ENCODE measurements around the gene NPR3.
"Not testable (repeated sequence)": the region's sequence is repeated elsewhere in the genome, so short reads cannot be mapped to it uniquely, and the experiment has no call there.

Gene NPR3

GRCh38 chr5:32769711-32770110, 58.6 kb downstream of the NPR3 start:
- no peak for DNase-seq

GRCh38 chr5:32770444-32770843, 59.3 kb downstream of the NPR3 start:
- no peak for DNase-seq

GRCh38 chr5:32771037-32771436, 59.9 kb downstream of the NPR3 start:
- no peak for DNase-seq

DNA sequence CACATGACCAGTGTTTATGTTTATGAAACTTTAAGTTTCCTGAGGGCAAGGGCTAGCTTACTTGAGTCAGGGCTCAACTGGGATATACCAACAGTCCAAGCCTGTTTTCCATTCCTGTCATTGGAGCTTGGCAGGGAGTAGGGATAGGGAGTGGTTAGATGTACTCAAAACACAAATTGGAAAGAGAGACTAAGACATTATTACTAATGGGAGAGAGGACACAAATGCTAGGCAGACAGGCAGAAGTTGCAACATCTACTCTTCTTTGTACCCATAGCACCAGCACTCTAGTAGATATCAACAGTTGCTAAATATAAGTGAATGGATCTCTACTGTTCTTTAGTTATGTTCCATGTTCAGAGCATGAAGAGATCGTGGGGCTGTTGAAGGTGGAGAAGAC, 62.8 kb downstream of the NPR3 start:
- DNase-seq = no peak

GRCh38 chr5:32776200-32776599, 65.1 kb downstream of the NPR3 start:
- DNase-seq = no peak

- DNase-seq = no peak
Observed at GRCh38 chr5:32777222-32777621, 66.1 kb downstream of the NPR3 start.

DNA sequence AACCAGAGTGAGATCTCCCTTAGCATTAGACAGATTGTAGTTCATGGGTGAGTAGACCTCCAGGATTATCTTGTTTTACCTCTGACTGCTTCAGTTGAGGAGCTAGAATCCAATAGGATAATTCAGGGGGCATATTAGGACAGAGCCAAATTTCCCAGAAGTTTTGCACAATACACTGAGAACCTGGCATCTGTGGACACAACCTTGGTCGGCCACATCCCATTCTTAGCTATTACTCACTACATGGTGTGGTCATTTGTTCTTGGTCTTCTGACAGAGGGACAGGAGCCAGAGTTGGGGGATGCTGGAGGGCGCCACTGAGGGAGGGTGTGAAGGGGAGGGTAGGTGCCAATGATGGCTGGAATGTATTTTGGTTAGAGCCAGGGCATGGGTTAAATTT, 66.6 kb downstream of the NPR3 start:
- DNase-seq = no peak

GRCh38 chr5:32778403-32778802, 67.3 kb downstream of the NPR3 start:
- no peak for DNase-seq

- DNase-seq = no peak
Observed at GRCh38 chr5:32779754-32780415, 68.8 kb downstream of the NPR3 start.

GRCh38 chr5:32780508-32780919, 69.4 kb downstream of the NPR3 start:
- no peak for DNase-seq

DNA sequence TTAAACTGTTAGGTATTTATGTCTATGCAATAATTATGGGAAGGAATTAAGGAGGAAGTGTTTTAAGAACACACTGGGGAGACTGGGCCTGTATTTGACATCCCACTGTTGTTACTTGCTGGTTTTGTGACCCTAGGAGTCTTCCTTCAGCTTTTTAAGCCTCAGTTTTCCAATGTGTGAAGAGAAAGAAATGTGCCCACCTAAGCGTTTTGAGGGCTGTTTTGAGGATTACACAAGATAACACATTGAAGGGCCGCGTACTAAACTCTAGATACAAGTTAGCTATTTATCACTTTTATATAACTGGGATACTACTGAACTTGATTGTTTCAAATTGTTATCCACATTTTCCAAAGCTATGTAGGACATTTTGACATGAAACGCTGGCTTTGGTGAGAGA, 72.5 kb downstream of the NPR3 start:
- no peak for DNase-seq

DNA sequence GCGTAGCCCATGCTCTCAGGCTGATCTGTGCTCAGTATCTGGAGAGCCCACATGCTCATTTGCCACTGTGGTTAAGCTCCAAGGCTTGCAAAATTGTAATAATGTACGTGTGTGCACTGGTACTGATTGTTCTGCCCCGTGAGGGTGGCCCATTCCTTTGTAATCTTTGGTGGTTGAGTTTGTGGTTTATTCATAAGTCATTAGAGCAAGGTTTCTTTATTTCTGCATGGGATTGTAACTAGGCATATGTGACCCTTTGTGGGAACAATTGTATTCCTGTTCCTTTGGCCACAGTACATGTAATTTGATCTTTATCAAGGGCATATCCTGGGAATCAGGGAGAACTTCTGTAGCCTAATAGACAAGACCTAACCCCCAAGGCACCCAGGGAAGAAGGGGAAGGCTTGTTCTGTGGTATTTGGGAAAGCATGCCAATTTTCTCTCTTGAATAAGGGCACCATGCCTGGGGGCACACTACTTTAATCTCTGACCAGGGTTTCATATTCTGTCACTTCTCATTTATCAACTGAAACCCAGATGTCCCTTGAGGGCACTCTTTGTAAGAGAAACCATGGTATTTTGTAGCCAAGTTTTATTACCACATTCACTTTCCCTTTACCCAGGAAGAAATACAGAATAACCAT, 74.6 kb downstream of the NPR3 start:
- no peak for DNase-seq

DNA sequence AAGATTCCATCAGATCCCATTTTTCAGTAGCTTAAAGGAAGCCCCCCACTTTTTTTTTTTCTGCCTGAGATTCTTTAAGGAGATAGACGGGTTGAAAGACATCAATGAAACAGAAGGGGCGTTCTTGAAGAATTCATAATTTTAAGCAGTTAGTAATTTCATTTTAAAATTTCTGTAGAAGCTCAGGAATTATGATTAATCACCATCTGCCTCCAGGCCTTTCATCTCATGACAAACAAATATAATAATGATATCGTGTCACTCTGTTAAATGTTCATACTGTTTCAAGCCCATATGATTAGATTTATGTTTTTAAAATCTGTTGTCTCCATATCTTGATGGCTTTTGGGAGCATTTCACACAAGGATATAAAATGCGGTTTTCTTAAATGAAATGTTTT, 75.2 kb downstream of the NPR3 start:
- no peak for DNase-seq

DNA sequence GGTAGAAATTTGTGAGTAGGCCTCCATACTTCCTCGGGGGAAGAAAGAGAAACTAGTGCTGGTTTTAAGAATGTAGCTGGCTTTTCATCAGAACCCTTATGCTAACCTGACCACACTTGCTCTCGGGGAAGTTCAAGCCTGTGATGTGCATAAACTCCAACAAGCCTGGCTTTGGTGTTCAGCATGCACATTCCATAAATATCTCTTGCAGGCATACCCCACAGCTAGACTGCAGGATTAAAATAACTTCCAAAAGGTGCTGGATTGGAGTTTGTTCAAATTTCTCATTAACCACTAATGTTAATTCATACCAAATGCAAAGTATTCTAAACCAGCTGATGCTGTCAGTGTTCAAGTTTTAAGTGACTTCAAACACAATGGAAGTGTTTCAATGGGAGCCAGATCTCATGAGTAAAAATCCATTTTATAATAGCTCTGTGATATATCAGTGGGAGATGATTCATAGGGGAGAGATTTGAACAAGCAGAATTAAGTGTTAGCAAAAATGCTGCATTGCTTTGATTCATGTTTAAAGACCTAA, 79.4 kb downstream of the NPR3 start:
- DNase-seq = no peak

DNA sequence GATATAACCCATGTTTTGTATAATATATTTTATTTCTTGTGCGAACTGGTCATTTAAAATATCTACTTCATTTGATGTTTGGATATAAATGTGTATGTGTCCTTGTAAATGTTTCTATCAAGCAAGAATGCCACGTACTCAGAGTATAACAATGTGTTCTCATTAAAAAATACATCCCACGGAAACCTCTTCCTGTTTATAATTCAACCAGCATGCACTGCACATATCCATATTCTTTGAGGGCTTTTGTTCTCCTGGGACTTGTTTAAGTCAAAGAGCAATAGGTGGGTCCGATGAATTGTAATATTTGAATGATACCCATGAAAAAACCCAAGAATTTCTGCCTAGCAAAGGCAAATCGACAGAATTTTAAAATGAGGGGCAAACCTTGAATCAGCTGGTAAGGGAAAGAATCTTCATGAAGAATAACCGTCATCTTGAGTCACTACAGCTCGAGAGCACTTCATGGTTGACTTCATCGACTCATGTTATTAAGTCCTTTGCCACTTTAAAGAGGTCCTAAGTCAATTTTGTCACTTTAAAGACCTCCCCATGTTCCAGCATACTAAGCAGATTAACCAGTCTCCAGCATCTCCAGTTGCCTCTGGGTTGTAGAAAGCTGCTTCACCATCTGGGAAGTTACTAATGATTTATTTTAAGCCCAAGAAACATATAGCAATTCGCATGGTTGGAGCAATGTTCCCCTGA, 80.6 kb downstream of the NPR3 start:
- DNase-seq = no peak

DNA sequence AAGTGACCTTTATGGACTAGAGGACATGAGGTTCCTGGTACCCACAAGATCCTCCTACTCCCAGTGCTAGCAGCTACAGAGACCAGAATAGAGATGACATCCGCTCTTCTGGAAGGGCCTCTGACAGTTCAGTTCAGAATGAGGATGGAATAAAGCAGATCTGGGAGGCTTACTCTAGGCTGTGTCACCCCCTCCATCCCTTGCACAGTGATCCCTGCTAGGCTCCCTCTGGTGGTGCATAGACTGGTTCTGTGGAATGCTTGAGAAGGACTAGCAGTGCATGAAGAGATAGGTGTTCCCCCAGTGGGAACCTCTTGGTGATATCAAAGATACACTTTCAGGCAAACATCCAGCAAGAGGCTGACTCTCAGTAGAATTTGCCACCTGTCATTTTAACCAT, 83.0 kb downstream of the NPR3 start:
- no peak for DNase-seq

GRCh38 chr5:32802764-32803163, 91.6 kb downstream of the NPR3 start:
- no peak for DNase-seq

DNA sequence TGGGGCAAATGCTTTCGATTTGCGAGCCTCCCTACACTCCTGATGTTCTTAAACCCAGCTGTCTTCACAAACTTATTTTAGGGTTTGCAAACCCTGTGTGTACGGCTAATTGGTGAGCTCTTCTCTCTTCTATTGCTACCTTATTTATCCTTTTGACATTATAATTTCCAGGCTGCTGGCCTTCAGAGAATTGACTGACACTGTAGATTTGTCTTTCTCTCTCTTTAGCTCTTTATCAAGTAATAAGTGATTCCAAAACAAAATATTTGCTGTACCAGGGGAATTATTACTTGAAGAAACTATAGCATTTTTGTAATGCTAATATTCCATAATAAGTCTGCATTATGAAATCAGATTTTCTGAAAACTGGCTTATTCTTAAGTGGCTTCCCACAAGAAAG, 92.5 kb downstream of the NPR3 start:
- no peak for DNase-seq

GRCh38 chr5:32805462-32805861, 94.3 kb downstream of the NPR3 start:
- DNase-seq = not testable (repeated sequence)

DNA sequence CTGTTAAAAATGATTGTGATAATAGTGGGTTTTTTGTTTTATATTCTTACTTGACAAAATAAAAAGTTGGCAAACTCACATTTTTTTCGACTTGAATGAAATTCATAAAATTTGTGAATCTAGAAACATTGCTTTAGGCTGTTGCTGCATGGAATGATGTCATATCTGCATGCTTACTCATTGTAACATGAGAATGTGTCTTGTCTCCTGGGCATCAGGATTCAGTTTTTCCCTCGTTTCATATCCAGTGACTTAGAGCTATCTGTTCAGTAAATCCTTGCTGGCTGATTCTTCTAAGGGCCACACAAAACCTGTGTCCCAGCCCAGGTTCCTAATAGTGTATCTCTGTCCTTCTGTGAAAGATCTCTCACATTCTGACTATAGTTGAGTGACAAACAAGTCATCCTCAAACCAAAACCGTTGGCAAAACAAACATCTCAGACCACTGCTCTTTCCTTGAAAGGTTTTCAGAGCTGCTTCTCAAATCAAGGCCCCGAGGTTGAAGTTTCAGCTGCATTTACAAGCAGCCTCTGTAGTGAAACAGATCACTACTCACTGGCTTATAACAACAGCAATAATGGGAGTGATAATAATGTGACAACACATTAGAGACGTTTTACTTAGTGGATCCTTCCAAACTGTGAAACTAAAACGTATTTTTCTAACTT, 95.0 kb downstream of the NPR3 start:
- no peak for DNase-seq

DNA sequence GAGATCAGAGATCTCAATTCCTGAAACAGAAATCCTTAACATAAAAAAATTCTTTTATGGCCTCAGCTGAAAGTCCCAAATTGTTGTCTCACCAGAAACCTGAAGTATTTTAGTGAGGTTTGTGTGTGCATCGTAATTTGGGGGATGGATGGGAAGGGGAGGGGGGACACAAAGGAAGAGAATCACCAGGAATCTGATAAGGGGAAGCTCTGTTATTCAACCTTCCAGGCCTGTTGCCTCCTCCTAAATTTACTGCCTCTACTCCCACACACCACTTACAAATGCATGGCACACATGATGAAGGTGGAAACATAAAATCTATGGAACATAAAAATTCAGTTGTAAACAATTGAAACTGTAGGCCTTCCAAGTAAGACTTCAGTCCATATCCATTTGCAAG, 97.7 kb downstream of the NPR3 start:
- DNase-seq = no peak

DNA sequence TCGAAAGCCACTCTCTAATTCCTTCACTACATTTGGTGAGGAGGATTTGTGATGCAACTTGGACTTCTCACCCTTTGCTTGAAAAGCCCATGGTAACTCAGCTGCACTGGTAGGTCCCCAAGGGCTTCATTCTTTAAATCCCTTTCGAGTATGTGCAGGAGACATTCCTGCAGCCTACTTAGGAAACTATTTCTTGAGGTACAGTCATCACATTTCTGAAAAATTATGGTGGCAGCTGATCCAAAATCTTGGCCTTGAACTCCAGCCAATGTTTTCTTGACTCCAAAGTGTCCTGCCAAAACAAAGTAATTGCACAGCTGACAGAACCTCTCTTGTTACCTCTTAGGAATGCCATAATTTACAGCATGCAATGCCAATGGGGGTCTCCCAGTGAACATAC, 99.7 kb downstream of the NPR3 start:
- DNase-seq = no peak

DNA sequence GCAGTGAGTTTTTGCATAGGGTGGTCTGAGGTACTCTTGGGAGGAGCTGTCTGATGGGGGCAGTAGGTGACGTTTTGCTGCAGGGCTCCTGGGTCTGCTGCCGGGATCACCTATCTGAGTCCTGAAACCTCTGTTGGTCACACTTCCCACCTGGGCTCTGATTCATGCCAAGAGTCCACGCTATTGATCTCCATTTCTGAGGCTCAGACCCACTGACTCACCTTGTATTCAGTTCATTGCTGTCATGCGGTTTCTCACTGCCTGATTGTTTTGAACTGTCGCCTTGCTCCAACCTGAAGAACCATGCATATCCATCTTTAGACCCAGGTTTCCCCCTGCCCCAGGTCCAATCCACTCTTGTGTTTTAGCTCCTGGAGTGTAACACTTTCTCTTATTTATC, 101.3 kb downstream of the NPR3 start:
- no peak for DNase-seq

DNA sequence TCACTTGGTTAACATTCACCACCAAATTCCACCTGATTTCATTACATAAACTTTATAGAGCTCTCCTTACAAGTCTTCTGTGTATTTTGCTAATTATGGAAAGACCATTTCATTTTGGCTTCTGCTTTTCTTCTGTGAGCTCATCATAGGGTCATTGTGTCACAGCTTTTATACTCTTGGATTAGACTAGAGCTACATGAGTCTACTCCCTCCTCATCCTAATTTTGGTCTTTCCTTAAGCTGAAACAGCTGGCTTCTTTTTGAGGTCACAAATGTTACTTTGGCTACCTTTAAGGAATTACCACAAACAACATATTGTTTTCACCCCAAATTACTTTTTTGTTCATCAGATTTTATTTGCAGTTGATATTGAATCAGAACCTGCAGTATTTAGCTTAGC, 103.0 kb downstream of the NPR3 start:
- no peak for DNase-seq

All from NCI-H2171 (cell line).